Measurements from ENCODE around the gene FIZ1.

DNA sequence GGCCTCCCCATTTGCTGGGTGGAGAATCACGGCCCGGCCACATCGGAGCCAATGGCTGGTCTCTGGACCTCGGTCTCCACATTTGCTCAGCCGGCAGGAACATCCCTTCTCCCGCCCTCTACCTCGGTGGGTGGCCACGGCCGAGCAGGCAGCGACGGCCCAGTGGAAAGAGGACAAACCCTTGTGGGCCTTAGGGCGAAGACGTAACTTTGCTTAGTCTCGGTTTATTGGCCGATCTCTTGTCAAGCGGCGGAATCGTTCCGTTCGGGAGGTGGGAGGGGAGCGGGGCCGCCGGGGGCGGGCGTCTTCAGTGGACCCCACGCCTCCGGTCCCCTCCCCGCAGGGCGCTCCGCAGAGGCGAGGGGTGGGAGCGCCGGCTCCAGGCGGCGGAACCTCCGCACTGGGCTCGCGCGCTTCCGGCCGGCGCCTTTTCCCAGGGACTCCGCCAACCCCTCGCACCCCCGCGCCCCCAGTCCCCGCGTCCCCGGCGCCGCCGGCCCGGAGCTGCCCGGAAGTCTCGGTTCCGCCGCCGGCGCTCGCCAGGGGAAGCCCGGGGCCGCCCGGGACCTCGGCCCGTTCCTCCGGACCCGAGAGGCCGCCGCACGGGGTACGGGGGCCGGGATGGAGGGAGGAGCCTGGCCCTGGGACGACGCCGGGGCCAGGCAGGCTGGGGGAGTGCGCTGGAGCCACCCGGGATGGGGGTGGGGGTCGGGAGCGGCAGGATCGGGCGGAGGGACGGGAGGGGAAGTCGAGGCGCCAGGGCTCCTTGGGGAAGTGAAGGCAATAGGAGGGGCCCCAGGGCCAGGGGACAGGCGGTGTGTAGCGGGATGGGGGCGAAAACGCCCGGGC is 41.5 kb upstream of the FIZ1 start, which contains the start of gene ZNF580:
- TF ChIP-seq, protein P1, sequence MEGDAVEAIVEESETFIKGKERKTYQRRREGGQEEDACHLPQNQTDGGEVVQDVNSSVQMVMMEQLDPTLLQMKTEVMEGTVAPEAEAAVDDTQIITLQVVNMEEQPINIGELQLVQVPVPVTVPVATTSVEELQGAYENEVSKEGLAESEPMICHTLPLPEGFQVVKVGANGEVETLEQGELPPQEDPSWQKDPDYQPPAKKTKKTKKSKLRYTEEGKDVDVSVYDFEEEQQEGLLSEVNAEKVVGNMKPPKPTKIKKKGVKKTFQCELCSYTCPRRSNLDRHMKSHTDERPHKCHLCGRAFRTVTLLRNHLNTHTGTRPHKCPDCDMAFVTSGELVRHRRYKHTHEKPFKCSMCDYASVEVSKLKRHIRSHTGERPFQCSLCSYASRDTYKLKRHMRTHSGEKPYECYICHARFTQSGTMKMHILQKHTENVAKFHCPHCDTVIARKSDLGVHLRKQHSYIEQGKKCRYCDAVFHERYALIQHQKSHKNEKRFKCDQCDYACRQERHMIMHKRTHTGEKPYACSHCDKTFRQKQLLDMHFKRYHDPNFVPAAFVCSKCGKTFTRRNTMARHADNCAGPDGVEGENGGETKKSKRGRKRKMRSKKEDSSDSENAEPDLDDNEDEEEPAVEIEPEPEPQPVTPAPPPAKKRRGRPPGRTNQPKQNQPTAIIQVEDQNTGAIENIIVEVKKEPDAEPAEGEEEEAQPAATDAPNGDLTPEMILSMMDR (IDR thresholded peaks at IDR 0.05), result no peak
- TF ChIP-seq POLR2A (IDR thresholded peaks at IDR 0.05) (peak; percentile 31), POLR2AphosphoS5 (IDR thresholded peaks at IDR 0.05) (no peak)
